Gastroesophageal sphincter (tissue), 3 donors: ENCODE results near the gene PHLDB3.

Experiments used
- POLR2AphosphoS5 ChIP-seq: sonication (generic); formaldehyde crosslinking; IDR thresholded peaks from one replicate; pipeline ENCODE4 v1.6.1; 2017; ENCODE audit warnings: antibody characterized with exemption
- TF ChIP-seq, protein P1 (sequence below), 4 experiments: fragments of 200-600 bp in 2 of 4; fragments of 450-650 bp in 2 of 4; sonication (generic) in 1 of 4; IDR thresholded peaks; one replicate each; pipeline ENCODE4 v1.5.1; 2017 to 2019; ENCODE audit warnings: antibody characterized with exemption in 4 of 4, mild to moderate bottlenecking in 2 of 4, moderate library complexity in 2 of 4

DNA sequence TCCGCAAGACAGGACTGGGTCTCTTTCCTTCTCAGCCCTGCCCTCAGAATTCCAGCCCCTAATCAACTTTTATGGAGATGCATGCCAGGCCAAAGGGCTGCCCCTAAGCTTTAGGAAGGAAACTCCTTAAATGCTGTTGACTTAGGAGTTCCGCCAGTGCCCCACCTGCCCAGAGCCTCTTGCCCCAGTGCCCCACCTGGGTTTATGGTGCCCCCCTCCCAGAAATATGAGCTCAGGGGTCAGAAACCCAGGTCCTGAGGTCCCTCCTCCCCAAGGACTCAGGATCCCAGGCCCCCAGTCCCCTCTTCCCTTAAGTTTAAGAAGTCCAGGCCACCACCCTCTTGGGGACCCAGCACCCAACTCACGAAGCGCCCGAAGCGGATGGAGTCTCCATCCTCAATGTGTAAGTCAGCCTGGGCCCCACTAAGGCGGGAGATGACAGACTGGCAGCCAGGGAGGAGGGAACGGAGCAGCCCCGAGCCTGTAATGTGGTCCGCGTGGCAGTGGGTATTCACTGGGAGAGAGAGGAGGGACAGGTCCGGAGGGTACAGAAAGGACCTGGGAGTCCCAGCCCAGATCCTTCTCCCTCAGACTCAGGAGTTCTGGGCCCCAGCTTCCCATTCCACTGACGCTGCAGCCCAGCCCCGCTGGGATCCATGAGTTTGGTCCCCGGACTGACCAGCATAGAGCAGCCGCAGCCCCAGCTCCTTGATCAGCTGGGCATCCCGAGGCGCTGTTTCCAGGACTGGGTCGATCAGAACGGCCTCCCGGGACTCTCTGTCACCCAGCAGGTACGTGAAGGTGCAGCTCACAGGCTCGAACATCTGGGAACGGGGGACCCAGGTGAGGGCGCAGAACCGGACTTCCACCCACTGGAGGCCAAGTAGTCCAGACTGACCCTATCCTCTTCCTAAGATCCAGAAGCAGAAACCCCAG, 21.6 kb upstream of the PHLDB3 start:
- TF ChIP-seq, protein P1, sequence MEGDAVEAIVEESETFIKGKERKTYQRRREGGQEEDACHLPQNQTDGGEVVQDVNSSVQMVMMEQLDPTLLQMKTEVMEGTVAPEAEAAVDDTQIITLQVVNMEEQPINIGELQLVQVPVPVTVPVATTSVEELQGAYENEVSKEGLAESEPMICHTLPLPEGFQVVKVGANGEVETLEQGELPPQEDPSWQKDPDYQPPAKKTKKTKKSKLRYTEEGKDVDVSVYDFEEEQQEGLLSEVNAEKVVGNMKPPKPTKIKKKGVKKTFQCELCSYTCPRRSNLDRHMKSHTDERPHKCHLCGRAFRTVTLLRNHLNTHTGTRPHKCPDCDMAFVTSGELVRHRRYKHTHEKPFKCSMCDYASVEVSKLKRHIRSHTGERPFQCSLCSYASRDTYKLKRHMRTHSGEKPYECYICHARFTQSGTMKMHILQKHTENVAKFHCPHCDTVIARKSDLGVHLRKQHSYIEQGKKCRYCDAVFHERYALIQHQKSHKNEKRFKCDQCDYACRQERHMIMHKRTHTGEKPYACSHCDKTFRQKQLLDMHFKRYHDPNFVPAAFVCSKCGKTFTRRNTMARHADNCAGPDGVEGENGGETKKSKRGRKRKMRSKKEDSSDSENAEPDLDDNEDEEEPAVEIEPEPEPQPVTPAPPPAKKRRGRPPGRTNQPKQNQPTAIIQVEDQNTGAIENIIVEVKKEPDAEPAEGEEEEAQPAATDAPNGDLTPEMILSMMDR (IDR thresholded peaks at IDR 0.05) = no peak
- no peak for TF ChIP-seq POLR2AphosphoS5
